Measurements from ENCODE around the gene ABLIM3. TPM values are rescaled to one million over a fixed set of nuclear protein-coding genes. Genes with fewer than 3 reads are reported as not detected.

The ABLIM3 gene
- total and polyA plus RNA-seq, 9 donors = 1.7 to 26.4 (median 6.2) TPM

- Histone ChIP-seq H3K36me3 (no peaks in the 10 kb centered on the region), H3K9me3 (no peaks in the 10 kb centered on the region), H3K27me3 (no peaks in the 10 kb centered on the region), H3K4me1 (ENCODE audit: insufficient read depth) (no peaks in the 10 kb centered on the region), H3K4me3 (no peak overlapping the region), H3K27ac (no peak overlapping the region)
- WGBS, 3 donors = 66 to 81% (median 77%) methylated on average over 2 of the region's 2 CpGs
- no peak for DNase-seq
- intact Hi-C loops (cut with DNase I) = no loop called here
- TF ChIP-seq EP300 (IDR thresholded peaks at IDR 0.05) (no peak), POLR2A (IDR thresholded peaks at IDR 0.05) (no peak), CTCF (IDR thresholded peaks at IDR 0.05) (no peak)
Observed at GRCh38 chr5:149152317-149152746, 11.0 kb downstream of the ABLIM3 start.

DNA sequence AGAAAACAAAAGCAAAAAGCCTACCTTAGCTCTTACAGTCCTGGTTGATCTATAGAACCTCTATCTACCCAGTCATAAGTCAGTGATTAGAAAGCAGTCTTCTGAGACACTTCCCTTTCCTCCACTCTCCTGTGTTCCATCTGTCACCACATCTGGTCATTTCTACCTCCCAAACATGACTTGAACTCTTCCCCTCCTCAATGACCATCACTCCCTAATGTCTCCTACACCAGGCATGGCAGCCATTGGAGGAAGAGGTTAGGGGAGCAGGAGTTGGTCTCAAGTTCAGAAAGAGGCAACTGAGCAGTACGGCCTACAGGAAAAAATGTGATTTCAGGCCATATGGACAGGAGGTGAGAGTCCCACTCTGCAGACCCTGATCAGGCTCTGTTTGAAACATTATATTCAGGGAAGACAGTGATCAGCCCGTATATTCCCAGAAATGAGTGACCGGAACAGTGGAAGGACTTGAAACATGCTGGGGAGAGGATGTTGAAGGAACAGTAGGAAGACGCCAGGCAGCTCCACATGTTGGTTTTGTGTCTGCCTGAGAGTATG is 12.0 kb downstream of the ABLIM3 start:
- DNase-seq = no peak
- Histone ChIP-seq H3K36me3 (no peaks in the 10 kb centered on the region), H3K9me3 (no peaks in the 10 kb centered on the region), H3K27me3 (no peaks in the 10 kb centered on the region), H3K4me1 (ENCODE audit: insufficient read depth) (no peaks in the 10 kb centered on the region), H3K4me3 (no peak overlapping the region), H3K27ac (no peak overlapping the region)
- intact Hi-C loops (cut with DNase I) = no loop called here
- TF ChIP-seq POLR2A (IDR thresholded peaks at IDR 0.05) = no peak
- TF ChIP-seq EP300 (IDR thresholded peaks at IDR 0.05) = no peak
- TF ChIP-seq CTCF (IDR thresholded peaks at IDR 0.05) = no peak
- WGBS, 3 donors = 94 to 97% (median 95%) methylated on average over 4 of the region's 4 CpGs

DNA sequence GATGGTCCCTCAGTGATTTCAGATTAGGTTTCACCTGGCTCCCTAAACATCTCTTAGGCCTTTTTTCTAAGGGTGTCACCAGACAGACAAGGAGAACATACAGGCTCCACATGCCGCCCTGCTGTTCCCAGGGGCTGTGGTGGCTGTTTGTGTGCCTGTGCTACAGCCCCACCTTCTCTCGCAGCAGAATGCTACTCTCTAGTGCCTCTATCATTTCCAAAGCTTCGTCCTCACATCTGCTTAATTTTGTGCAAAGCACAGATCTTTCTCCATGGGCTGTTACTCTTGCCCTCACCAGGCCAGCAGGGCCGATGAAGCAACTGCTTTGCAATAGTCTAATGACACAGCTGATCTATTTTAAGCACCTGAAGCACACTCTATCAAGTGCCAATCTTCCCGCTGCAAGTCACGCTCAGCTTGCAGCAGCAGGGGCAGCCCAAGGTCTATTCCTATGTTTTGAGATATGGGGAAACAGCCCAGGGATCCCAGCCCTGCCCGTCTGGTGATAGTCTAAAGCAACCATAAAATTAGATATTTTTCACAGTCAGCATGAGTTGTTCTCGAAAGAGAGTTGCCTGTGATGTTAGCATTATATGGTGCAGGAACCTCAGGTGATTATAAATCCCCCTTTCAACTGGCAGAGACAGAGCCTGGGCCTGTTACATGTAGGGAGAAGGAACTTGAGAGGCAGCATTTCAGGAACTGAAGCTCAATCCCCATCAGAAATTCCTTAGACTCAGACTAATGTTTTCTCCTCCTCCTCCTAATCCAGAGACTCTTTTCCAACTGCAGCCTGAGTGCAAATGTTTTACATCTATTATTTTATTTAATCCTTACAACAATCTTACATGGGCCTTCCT is 12.7 kb downstream of the ABLIM3 start:
- Histone ChIP-seq H3K4me1 (ENCODE audit: insufficient read depth) (no peaks in the 10 kb centered on the region), H3K36me3 (no peaks in the 10 kb centered on the region), H3K9me3 (no peaks in the 10 kb centered on the region), H3K4me3 (no peak overlapping the region), H3K27me3 (no peaks in the 10 kb centered on the region), H3K27ac (no peak overlapping the region)
- intact Hi-C loops (cut with DNase I) = no loop called here
- 76 to 81% (median 77%) methylated on average over 8 of the region's 8 CpGs for whole genome bisulfite sequencing, 3 donors
- DNase-seq = no peak
- TF ChIP-seq EP300 (IDR thresholded peaks at IDR 0.05) = no peak
- no peak for TF ChIP-seq POLR2A (IDR thresholded peaks at IDR 0.05)
- no peak for TF ChIP-seq CTCF (IDR thresholded peaks at IDR 0.05)

DNA sequence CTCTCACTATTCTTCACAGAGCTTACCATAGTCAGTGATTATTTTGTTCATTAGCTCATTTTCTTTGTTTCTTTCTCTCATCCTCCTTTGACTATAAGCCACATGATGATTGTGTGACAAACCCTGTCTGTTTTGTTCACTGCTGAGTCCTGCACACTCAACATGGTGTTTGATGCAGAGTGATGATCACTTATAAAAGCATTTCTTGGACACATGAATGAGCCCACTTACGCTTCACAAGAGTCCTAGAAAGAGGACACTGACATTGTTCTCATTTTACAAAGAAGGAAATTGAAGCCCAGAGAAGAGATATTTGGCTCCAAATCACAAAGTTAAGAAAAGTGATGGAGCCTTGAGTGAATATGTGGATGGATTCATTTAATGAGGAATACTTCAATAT is 13.4 kb downstream of the ABLIM3 start:
- TF ChIP-seq POLR2A (IDR thresholded peaks at IDR 0.05) = no peak
- H3K36me3 ChIP-seq = no peaks in the 10 kb centered on the region
- H3K27ac ChIP-seq = no peak overlapping the region
- H3K4me3 ChIP-seq = no peak overlapping the region
- no peaks in the 10 kb centered on the region for H3K4me1 ChIP-seq (ENCODE audit: insufficient read depth)
- WGBS, 3 donors = 86 to 98% (median 92%) methylated on average over 1 of the region's 1 CpG
- H3K9me3 ChIP-seq = no peaks in the 10 kb centered on the region
- no peak for DNase-seq
- intact Hi-C loops (cut with DNase I) = no loop called here
- no peaks in the 10 kb centered on the region for H3K27me3 ChIP-seq
